Hepatocyte (in vitro differentiated cells): ENCODE data around the gene OSBPL6. TPM values are rescaled to one million over a fixed set of nuclear protein-coding genes. Genes with fewer than 3 reads are reported as not detected.
A peak's percentile ranks its signal among the peaks of the same experiment; 100 is the strongest.

ENCODE experiments used
- DNase-seq: peaks from one replicate; pipeline ENCODE4 v3.0.0-alpha.2; 2016; ENCODE audit warnings: low spot score
- H2AFZ ChIP-seq: fragments of 200-600 bp; sonication (generic); 2 replicates; pipeline ENCODE4 v1.6.0; 2016; ENCODE audit warnings: antibody characterized with exemption, mild to moderate bottlenecking
- H3K27ac ChIP-seq: fragments of 200-600 bp; sonication (generic); 2 replicates; pipeline ENCODE4 v1.5.1; 2016; ENCODE audit warnings: mild to moderate bottlenecking
- H3K27me3 ChIP-seq: fragments of 200-600 bp; sonication (generic); 2 replicates; pipeline ENCODE4 v1.6.1; 2016
- H3K36me3 ChIP-seq: fragments of 200-600 bp; sonication (generic); replicated peaks from 2 replicates; pipeline ENCODE4 v1.5.1; 2016; ENCODE audit warnings: low read depth; ENCODE audit not compliant: insufficient read depth
- H3K4me1 ChIP-seq: fragments of 200-600 bp; sonication (generic); 2 replicates; pipeline ENCODE4 v1.5.1; 2016; ENCODE audit warnings: mild to moderate bottlenecking, moderate library complexity; ENCODE audit not compliant: insufficient read depth
- H3K4me2 ChIP-seq: fragments of 200-600 bp; sonication (generic); 2 replicates; pipeline ENCODE4 v1.6.0; 2016
- H3K4me3 ChIP-seq: fragments of 200-600 bp; sonication (generic); 2 replicates; pipeline ENCODE4 v1.5.1; 2016; ENCODE audit warnings: mild to moderate bottlenecking
- H3K79me2 ChIP-seq: fragments of 200-600 bp; sonication (generic); 2 replicates; pipeline ENCODE4 v1.6.0; 2017; ENCODE audit warnings: mild to moderate bottlenecking
- H3K9me2 ChIP-seq: fragments of 200-600 bp; sonication (generic); replicated peaks from 2 replicates; pipeline ENCODE4 v1.6.0; 2017; ENCODE audit warnings: mild to moderate bottlenecking; ENCODE audit not compliant: insufficient read depth
- H3K9me3 ChIP-seq: fragments of 200-600 bp; sonication (generic); 2 replicates; pipeline ENCODE4 v1.5.1; 2016; ENCODE audit warnings: low read depth, mild to moderate bottlenecking
- H4K20me1 ChIP-seq: fragments of 200-600 bp; sonication (generic); 2 replicates; pipeline ENCODE4 v1.6.0; 2016; ENCODE audit warnings: mild to moderate bottlenecking; ENCODE audit not compliant: insufficient read depth, poor library complexity, severe bottlenecking
- CTCF ChIP-seq: fragments of 200-600 bp; sonication (generic); IDR thresholded peaks from 2 replicates; pipeline ENCODE4 v1.5.1; 2016; ENCODE audit warnings: antibody characterized with exemption, mild to moderate bottlenecking; ENCODE audit not compliant: poor library complexity
- EZH2 ChIP-seq: fragments of 200-600 bp; sonication (generic); IDR thresholded peaks from 2 replicates; pipeline ENCODE4 v1.6.1; 2016; ENCODE audit warnings: antibody characterized with exemption, mild to moderate bottlenecking, borderline replicate concordance
- EZH2phosphoT487 ChIP-seq: fragments of 200-600 bp; sonication (generic); IDR thresholded peaks from one replicate; pipeline ENCODE4 v1.6.1; 2018; ENCODE audit warnings: antibody characterized with exemption, mild to moderate bottlenecking, low read depth, moderate library complexity; ENCODE audit not compliant: unreplicated experiment, severe bottlenecking
- WGBS: methylation state at CpG from one replicate; pipeline ENCODE4 v1.1.6; 2016; ENCODE audit warnings: low lambda C conversion rate; ENCODE audit errors: missing lambda C conversion rate; 5-methylcytosine and 5-hydroxymethylcytosine counted together
- polyA plus RNA-seq: library from polyadenylated mRNA; unstranded; fragments of >200 nt; fragmentation: Nextera tagmentation; extraction: Ambion mirVana; gene quantifications from 2 replicates; pipeline ENCODE4 v1.2.1, GENCODE V29; 2016
- total RNA-seq: library from RNA; depleted of rRNA; stranded (reverse); fragments of >200 nt; gene quantifications from 2 replicates; pipeline ENCODE4 v1.2.3, GENCODE V29; 2014

Gene OSBPL6
- total and polyA plus RNA-seq, 2 experiments from 2014 or later = 2.5 to 3.0 TPM

GRCh38 chr2:178395295-178395694 is 201.0 kb downstream of the OSBPL6 start:
- no peaks in the 10 kb centered on the region for H3K36me3 ChIP-seq
- H3K9me3 ChIP-seq = no peaks in the 10 kb centered on the region
- H3K79me2 ChIP-seq = no peaks in the 10 kb centered on the region
- DNase-seq = no peak
- no peak for TF ChIP-seq EZH2phosphoT487
- TF ChIP-seq CTCF = no peak
- no peak for TF ChIP-seq EZH2
- H3K27ac ChIP-seq = no peak overlapping the region
- no peaks in the 10 kb centered on the region for H3K4me1 ChIP-seq
- H3K4me2 ChIP-seq = no peak overlapping the region
- H3K27me3 ChIP-seq = no peaks in the 10 kb centered on the region
- H2AFZ ChIP-seq = no peak overlapping the region
- H4K20me1 ChIP-seq = no peaks in the 10 kb centered on the region
- H3K4me3 ChIP-seq = no peak overlapping the region
- 91% methylated on average over 2 of the region's 2 CpGs for WGBS
- H3K9me2 ChIP-seq = no peaks in the 10 kb centered on the region

DNA sequence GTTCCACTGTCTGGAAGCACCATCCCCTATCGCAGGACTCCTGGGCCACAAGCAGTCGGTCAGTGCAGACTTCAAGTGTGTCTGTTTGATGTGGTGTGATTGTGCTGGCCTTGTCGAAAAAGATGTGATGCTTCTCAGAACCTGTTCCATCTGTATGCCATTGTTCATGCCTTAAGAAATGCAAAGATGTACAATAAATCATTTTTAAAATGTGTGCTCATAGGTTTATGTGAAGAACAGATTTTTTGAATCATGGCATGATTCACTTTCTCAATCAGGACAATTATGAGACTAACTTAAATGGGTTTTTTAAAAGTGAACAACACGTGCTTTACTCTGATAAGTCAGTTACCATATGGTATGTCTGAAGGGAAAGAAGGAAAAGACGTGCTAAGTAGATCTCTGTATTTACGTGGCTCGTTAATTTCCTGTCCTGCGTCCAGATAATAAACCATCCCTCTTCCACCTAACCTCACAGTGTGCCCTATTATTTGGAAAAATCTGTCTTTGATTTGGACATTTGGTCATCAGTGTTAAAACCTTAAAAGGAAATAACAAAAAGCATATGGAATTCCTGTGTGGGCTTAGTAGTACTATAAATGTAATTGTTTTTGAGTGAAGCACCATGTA is 201.7 kb downstream of the OSBPL6 start:
- H3K9me3 ChIP-seq = no peaks in the 10 kb centered on the region
- no peak for TF ChIP-seq CTCF
- no peak for TF ChIP-seq EZH2phosphoT487
- no peak for TF ChIP-seq EZH2

GRCh38 chr2:178397002-178397605 is 202.8 kb downstream of the OSBPL6 start:
- Histone ChIP-seq H3K79me2 (no peaks in the 10 kb centered on the region), H3K36me3 (no peaks in the 10 kb centered on the region), H3K27me3 (no peaks in the 10 kb centered on the region), H3K27ac (no peak overlapping the region), H3K4me2 (no peak overlapping the region), H3K9me2 (no peaks in the 10 kb centered on the region), H3K4me3 (no peak overlapping the region), H3K9me3 (no peaks in the 10 kb centered on the region), H2AFZ (no peak overlapping the region), H3K4me1 (no peaks in the 10 kb centered on the region), H4K20me1 (no peaks in the 10 kb centered on the region)
- TF ChIP-seq CTCF = peak; percentile 71
- TF ChIP-seq EZH2phosphoT487 = no peak
- TF ChIP-seq EZH2 = no peak
- 14% methylated on average over 7 of the region's 7 CpGs for WGBS
- DNase-seq = peak; percentile 67

More for the DNA sequence above, 201.7 kb downstream of the OSBPL6 start:
- Histone ChIP-seq H3K36me3 (no peaks in the 10 kb centered on the region), H2AFZ (no peak overlapping the region), H3K9me2 (no peaks in the 10 kb centered on the region), H3K4me1 (no peaks in the 10 kb centered on the region), H3K4me3 (no peak overlapping the region), H3K4me2 (peak overlapping the region; percentile 3), H3K79me2 (no peaks in the 10 kb centered on the region), H3K27me3 (no peaks in the 10 kb centered on the region), H3K27ac (peak overlapping the region; percentile 50), H4K20me1 (no peaks in the 10 kb centered on the region)
- WGBS = 53% methylated on average over 8 of the region's 8 CpGs
- DNase-seq = no peak
